NCI-H187 treated with DMSO at 0.1 percent for 48 hours (cell line): ENCODE data around the gene FGF14.

Source experiments
- DNase-seq: peaks from one replicate; lab custom pipeline; 2025; lab: John Stamatoyannopoulos, UW

Gene FGF14

DNA sequence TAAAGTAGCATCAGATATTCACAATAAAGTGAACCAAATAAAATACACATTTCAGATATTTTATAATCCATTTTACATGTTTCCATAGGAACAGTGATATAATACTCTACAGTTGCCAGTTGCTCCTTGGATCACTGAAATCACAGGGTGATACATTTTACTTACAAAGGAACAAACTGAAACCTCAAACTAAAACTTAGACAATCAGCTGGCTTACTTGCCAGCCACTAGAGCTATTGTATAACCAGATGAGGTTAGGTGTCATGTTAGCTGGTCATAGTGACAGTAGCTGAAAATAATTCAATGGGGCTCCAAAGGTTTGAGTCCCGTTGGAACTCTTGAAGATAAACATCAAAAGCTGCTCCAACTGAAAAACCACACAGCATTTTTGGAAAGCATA is 674.7 kb downstream of the FGF14 start:
- DNase-seq, result no peak

DNA sequence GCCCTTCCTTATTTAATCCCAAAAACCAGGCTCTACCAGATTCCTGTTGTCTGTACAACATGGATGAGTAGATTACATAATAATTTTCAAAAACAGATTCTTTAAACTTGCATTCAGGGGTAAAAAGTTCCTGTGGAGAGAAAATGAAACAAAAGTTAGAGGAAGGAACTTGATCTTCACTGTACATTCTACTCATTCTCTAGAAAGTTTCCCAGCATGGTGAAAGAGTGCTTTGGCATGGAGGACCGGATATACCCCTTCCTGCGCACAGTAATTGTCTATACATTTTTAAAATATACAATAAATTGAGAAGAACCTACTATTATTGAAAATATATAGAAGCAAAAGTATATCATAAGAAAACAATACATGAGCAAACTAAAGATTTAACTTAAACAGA is 675.2 kb downstream of the FGF14 start:
- DNase-seq, result no peak

DNA sequence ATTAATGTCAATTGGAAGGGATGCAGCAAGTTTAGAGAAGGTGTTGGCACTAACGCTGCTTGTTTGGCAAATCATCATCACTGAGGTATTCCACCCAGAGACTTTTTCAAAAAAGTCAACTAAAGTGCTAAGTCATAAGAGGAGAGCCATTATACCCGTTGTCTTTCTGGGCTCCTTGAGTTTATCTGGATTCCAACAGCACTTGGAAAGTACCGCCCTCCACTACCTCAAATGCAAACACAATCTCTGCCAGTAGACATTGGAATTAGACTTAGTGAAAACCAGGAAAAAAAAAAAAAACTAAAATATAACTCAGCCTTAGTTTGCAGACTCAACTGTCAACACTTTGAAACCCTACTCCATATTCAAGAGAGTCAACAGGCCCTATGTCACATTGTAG is 683.4 kb downstream of the FGF14 start:
- DNase-seq, result no peak

DNA sequence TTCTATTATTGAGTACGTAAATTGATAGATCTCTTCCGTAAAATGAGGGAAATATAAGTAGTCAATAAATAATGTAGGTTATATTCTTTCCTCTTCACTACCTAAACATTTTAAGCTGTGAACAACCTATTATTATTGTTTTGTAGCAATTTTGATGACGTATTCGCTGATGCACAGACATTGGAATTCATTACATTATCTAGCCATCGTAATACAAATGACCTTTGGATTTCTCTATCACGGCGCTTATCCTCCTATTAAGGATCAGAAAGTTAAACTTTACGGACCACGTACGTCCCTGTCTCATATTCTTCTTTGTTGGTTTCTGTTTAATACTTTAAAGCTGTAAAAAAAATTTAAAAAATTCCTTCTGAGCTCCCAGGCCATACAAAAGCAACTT is 684.5 kb downstream of the FGF14 start:
- no peak for DNase-seq

DNA sequence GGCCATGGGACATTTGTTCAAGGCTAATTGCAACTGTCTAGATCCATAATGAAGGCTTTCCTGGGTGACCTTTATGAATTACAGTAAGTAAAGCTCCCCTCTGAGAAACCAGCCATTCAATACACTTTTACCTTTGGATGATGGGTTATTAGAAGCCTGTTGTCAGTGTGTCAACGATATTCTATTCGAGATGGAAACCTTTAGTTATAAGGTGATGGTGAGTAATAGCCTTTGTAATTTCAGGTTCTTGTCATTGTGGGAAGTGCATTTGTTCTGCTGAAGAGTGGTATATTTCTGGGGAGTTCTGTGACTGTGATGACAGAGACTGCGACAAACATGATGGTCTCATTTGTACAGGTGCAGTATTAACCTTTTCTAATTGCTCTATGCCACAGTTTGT is 687.7 kb downstream of the FGF14 start:
- no peak for DNase-seq

DNA sequence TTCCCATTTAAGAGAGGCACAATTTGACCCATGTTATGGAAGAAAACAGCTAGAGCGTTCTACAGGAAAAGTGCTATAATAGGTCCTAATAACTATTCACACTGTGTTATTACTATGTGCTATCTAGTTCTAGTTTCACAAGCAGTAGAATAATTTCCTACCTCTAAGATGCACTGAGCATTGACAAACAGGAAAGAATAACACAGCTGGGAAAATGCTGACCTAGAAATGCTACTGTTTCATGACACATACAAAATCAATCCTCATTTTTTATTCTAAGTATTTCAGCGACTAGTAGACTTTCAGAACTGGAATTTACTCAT is 689.9 kb downstream of the FGF14 start:
- no peak for DNase-seq

DNA sequence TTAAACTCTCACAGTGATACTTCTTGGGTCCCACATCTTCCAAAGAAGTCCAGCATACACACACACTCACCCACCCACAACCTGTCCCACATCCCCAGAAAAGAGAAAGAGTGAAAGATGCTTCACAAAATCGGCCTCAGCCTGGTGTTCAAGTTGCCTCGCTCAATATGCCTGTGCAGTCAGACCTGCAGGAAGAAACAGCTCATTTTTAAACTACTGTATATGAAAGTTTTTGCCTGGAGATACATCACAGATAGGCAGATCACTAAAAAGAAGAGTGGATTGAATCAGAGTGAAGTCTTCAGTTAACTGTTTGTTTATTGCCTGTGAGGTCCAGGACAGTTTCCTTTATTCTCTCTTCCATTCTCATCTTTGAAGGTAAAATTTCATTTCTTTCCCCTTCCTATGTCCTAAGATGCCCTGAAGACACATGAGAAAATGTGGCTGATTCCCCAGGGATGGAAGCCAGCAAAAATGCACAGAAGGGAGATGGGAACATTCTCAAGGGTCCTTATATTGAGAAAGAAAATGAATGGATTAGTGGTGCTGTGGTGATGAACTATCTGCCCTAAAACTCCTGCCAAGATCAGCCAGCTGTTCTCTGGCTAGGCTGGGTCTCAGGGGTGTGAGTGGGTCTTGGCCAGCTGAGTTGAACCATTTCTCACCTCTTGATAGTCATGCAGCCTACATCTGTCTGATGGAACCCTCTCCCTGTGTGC is 690.4 kb downstream of the FGF14 start:
- DNase-seq, result no peak

DNA sequence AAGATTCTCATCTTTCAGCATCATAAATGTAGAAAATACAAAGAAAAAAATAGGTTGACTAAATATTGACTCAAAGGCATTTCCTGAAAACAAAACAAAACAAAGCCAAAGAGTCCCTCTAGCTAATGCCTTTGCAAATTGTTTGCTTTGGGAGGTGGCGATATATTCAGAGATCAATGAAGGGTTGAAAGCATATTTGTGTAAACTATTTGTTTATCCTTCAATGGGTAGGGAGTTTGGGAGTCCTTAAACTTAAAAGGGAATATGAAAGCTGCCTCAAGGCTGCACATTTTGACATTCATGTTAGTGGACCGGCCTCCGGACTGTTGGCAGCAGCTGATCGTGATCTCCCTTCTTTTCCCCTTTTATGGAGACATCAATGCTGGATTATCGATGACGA is 691.9 kb downstream of the FGF14 start:
- no peak for DNase-seq

DNA sequence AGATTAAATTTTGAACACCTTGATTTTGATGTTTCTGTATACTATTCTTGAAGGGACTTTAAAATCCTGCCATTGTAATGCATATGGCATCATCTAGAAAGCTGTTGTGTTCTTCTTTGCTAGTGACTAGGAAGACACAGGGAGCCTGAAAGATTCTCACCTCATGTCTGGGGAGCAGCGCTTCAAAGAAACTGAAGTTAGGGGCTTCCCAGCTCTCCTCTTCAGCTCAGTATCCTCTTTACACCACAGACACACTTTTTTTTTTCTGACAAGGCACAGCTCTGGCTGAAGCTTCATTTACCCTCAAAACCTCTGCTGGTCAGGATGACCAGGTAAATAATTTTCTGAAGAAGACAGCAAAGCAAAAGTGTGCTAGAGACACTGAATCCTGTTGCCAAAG is 693.7 kb downstream of the FGF14 start:
- DNase-seq, result no peak

DNA sequence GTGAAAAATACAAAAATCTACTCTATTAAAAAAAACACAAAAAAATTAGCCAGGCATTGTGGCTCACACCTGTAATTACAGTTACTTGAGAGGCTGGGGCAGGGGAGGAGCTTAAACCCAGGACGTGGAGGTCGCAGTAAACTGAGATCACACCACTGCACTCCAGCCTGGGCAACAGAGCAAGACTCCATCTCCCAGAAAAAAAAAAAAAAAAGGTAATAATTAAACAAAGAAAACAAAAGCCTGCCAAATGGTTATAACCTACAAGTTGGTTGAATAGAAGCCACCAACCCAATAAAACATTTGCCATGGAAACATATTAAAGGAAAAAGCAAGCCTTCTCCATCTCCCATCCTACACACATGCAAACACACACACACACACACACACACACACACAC is 694.2 kb downstream of the FGF14 start:
- no peak for DNase-seq

DNA sequence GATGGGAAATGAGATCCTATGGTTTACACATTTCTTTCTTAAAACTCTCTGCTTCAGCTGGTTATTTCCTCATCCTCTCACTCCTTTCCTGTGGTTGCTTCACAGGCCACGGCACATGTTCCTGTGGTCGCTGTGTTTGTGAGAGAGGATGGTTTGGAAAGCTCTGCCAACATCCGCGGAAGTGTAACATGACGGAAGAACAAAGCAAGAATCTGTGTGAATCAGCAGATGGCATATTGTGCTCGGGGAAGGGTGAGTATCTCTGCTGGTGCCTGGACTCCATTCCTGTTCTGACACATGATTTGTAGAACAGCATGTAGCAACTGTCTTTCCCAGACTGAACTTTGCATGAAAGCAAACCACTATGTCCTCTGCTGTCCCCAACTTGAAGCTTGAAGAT is 695.2 kb downstream of the FGF14 start:
- DNase-seq, result no peak

DNA sequence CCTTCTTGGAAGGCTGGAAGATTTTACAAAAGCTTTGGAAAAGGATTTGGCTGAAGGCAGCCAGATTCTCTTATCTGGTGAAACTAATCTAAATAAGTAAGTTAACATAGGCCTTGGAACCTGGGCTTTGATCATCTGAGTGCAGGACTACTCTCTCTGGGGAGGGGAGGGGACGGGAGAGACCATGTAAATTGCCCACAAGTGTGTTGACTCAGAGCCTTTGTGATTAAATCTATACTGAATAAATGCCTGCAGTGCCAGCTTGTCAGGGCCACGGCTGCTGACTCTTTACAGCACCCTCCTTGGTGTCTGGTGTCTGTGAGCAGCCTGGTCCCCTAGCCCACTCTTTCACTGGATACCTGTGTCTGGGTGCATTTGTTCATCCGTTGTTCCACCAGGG is 698.0 kb downstream of the FGF14 start:
- no peak for DNase-seq

DNA sequence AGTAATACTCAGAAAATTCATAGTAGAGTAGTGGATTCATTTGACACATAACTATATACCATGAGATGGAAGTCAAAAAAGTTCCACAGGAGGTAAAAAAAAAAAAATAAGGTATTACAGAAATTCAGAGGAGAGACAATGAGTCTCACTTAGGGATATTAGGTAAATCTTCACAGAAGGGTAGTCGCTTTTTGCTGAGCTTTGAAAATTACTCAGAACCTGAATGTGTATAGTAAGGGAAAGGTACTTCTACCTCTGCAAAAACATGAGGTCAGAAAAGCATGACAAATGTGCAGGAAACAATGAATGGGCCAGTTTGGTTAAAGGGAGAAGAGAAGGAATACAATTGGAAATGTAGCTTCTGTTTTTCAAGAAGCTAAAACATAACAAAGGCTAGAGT is 698.8 kb downstream of the FGF14 start:
- DNase-seq, result no peak

DNA sequence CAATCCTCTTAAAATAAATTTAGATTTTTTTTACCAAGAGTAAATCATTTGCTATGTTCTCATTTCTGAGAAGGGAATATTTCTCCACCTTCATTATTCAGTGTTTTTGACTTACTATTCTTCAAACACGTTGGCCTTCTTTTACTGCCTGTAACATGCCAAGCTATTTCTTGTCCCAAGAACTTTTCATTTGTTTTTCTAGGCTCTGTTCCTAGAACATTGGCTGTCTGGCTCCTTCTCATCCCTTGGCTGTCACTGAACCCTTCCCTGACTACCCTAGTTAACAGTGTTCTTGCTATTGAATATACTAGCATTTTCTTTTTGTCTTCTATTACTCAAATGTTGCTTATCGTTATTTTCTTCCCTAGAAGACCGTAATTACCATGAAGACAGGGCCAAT is 701.2 kb downstream of the FGF14 start:
- no peak for DNase-seq

DNA sequence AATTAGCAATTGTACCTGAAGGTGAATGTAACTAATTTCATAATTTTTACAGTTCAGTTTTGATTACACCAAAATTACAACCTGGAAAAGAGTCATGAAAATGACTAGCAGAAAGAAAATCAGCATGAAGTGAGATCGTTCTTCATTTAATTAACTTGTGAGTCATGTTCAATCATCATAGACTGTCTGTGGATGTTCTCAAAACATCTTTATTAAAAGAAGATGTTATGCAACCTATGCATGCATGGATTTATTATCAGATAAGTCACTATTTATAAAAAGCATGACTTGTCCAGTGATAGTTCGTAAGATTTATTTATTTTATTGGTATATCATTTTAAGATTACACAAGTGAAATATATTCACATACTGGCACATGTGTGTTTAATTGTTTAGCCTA is 703.4 kb downstream of the FGF14 start:
- DNase-seq, result no peak

DNA sequence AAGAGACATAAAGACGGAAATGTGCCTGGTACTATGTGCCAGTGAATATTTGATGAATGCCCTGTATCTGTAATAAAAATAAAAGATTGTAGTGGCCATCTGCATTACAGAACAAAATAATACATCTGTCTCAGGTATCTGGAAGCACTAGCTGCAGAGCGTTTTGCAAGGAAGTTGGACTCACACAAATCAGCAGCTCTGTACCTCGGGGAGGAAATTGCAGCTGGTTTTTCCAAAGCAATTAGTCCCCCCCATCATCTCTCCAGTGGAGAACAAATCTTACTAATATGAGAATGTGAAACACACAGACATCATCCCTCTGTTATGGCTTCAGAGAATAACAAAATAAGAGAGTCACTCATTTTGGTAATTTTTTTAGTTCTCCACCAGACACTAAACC is 704.1 kb downstream of the FGF14 start:
- DNase-seq, result no peak

DNA sequence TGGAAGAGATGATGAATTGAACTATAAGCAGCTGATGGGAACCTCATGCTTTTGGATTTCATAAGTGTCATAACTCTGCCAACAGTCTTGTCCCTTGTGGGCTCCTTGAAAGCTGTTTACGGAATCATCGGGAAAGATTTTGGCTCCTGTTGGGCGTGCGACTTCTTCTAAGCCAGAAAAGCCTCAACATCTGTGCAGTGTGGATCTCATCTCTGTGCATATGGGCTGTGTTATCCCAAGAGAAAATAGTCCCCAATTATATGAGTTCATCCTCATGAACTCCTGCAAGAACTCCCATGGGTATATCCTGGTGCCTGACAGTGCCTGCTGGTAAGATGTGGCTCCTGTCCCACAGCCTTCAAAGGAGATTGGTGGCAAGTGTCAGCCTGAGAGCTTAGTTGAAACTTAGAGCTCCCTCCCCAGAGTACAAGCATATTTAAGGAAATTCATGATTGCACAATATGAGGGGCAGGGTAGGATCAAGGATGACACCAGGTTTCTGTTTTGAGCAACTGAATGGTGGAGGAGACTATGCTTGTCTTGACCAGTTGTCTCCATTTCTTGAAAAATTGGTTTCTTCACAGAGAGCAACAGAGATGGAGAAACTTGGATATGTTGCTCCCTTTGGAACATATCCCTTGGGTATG is 705.9 kb downstream of the FGF14 start:
- DNase-seq, result no peak

DNA sequence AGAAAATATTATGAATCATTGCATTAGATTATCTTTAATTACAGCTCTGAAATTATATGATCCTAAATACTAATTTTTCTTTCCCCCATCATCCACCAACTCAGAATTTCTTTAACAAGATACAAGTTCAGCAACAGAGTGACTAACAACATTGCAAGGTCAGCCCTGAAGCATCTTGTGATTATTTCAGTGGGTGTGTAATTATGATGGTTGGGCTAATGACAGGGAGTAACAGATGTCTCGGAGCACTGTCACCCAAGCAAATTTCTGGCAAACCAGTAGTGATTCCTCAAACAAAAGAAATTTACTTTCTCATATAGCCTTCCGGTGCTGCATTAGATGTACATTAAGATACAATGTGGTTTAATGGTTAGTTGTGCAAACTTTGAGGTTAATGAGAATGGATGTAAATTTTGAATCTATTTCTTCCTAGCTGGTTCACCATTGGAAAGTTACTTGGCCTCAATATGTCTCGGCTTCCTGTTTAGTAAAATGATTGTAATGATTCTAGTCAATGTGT is 710.4 kb downstream of the FGF14 start:
- no peak for DNase-seq

DNA sequence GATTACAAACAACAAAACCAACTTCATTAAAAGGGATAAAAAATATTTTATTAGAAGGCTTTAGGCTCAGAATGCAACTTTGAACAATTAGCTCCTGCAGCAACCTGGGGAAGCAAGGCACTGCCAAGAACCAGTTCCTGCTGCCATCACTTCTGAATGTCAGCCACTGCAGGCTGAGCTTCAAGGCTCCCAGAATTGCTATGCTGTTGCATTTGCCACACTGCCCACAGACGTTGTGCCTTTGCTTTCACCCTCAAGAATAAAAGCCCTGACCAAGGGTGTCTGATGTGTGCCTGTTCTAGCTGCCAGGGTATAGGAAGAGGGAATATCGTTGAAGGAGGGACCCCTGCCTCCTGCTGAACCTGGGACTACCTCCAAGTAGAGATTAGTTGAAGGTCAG is 711.0 kb downstream of the FGF14 start:
- no peak for DNase-seq

DNA sequence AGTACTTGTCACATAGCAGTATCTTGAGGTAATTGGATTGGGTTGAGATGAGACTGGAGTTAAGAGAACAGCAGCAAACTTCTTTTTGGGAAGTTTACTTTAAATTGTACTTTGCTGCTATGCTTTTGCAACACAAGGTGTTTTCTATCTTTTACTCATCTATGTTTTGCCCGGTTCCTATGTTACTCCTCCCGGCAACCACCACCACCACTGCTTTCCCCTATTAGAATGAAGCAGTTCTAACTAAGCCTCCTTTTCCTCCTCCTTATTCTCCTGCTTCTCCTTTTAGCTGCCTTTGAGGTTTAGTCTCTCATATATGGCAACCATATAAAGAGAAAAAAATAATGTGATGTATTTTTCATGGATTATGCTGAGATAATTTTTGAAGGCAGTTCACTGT is 715.8 kb downstream of the FGF14 start:
- DNase-seq, result no peak

DNA sequence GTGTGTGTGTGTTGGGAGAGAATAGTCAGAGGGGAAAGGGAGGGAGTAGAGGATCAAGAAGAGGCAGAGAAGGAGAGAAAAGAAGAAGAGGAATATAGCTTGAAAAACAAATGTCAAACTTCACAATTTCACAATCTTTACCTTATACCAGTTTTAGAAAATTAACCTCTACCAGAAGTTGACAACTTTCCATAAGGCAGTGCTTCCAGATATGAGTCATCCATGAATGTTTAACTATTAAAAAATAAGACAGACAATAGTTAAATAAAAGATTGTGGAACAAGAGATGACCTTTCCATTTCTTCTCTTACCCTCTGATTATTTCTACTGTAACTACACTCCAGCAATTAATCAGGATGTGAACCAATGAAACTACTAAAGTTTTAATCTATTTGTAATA is 720.0 kb downstream of the FGF14 start:
- no peak for DNase-seq

DNA sequence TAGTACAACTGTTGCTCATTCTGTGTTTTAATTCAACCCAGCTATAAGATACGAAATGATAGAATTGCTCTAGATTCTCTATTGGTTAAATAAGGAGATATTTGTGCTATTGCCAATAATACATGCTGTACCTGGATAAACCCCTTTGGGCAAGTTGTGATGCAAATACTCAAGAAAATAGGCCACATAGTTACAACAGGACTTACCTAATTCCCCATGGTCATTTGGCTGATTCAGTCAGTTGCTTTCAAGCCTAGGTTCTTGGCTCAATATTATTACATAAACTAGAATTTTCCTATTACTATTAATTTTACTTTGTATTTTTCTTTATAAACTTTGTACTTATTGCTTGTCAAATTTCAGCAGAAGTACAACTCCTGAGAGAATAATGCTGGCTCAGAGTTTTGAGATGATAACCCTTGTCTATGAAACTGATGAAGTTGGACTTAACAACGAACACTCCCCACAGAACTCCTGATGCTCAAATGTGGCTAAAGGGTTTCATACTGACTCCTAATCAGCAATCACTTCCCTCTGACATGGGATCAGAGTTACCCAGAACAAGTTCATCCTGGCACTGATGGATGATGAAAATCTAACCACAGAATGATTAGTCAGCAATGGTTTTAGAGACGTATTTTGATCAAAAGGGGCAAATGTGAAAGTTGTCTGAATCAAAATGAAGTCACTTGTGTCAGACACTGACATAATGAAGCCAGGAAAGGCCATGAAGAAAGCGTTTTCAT is 728.3 kb downstream of the FGF14 start:
- DNase-seq, result no peak

DNA sequence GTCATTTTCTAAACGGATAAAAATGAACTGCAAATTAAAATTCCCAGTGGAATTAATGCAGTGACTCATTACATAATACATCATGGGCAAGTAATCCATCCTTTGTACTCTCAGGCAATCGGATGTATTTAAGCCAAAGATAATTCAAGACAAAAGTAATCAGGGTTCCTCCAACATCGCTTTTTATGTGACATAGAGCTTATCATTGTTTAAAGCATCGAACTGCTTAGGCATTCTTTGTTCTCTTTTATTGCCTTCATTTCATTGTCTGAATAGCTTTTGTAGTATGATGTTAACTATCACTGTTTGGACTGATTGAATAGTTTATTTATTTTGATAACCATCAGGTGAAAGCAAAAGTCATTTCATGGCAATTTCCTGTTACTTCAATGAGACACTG is 740.0 kb downstream of the FGF14 start:
- no peak for DNase-seq
